GM19025 (cell line): ENCODE measurements around the gene ATP6V1C2.
A peak's percentile ranks its signal among the peaks of the same experiment; 100 is the strongest.
"Not testable (repeated sequence)": the region's sequence is repeated elsewhere in the genome, so short reads cannot be mapped to it uniquely, and the experiment has no call there.

ENCODE experiments used
- ATAC-seq: cut with Tn5 transposase; IDR thresholded peaks from one replicate; pipeline ENCODE4 v1.9.1; 2021; ENCODE audit warnings: mild to moderate bottlenecking, low read depth, moderate library complexity; ENCODE audit not compliant: unreplicated experiment

The ATP6V1C2 gene

DNA sequence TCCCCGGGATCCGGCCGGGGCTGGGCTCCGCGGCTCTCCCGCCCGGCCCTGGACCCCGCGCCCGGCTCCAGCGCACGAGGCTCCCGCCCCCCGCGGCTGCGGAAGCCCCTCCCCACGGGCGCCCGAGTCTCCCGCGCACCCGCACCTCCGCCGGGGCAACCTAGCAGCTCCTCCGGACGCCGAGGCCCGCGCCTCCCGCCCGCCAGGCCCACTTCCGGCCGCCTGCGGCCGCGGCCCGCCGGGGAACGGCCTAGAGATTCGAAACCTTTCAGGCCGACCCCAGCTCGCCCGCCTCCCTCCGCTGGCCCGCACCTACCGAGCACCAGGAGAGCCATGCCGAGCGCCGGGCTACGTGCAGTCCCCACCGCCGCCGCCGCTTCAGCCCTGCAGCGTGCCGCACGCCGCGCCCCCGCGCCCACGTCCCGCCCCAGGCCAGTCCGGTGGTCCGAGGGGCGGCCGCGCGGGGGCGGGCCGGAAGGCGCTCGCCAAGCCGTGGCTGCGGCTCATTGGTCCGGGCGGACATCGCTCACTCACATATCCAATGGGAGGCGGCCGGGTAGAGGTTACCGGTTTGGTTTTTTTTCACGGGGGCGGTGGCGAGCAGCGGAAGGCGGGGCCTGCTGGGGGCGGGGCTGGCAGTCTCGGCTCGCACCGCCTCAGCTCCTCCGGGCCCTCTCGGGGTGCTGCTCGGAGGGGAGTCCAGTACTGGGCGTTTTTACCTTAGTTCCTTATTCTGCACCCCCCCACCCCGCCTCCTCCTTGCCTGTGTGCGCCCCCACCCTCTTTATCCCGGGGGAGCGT is 91.1 kb downstream of the ATP6V1C2 start, which contains the start of gene PDIA6:
Gene PDIA6 (minus strand): TSS at position 424 of the 801 bp plus-strand sequence. CDS start 89 bp downstream, at position 335.
- ATAC-seq = peak; percentile 87

DNA sequence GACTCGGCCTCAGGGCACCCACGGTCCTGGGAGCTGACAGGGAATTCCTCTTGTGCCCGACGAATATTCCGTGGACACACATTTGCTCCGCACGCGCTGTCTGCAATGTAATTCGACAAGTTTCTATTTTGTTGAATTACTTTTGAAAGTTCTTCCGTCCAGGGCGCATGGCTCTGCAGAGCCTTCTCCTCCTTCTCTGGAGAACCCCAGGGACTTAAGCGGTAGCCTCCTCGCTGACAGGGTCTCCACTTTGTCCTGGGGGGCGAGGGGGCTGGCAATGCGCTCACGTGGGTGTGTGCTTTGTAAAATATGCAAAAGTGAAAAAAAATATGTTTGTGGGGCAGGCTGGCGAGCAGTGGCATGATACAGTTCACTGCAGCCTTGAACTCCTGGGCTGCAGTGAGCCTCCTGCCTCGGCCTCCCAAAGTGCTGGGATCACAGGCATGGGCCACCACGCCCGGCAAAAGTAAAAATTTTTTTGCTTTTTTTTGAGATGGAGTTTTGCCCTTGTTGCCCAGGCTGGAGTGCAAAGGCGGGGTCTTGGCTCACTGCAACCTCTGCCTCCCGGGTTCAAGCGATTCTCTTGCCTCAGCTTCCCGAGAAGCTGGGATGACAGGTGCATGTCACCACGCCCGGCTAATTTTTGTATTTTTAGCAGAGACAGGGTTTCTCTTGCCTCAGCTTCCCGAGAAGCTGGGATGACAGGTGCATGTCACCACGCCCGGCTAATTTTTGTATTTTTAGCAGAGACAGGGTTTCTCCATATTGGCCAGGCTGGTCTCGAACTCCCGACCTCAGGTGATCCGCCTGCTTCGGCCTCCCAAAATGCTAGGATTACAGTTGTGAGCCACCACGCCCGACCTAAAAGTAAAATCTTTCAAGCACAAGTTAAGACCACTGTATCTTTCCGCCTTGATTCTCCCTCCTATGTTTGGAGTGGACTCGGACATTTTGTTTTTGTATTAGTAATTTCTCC is 92.0 kb downstream of the ATP6V1C2 start:
- not testable (repeated sequence) for ATAC-seq

DNA sequence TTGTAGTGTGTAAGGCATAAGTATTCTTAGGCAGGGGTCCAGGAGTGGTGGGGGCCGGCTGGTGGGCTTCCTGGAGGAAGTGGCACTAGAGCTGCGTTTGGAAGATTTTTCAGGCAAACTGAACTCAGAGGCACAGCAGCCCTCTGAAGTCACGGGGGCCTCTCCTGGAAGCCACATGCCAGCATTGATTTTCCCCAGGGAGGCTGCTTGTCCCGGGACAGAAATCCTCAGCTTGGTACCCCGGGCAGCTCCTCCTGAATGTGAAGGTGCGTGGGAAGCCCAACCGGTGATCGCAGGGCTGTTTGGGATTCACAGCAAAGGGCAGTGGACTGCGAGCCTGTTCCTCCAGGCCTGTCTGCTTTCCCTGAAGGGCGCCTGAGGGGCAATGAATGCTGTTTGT is 92.7 kb downstream of the ATP6V1C2 start:
- no peak for ATAC-seq

DNA sequence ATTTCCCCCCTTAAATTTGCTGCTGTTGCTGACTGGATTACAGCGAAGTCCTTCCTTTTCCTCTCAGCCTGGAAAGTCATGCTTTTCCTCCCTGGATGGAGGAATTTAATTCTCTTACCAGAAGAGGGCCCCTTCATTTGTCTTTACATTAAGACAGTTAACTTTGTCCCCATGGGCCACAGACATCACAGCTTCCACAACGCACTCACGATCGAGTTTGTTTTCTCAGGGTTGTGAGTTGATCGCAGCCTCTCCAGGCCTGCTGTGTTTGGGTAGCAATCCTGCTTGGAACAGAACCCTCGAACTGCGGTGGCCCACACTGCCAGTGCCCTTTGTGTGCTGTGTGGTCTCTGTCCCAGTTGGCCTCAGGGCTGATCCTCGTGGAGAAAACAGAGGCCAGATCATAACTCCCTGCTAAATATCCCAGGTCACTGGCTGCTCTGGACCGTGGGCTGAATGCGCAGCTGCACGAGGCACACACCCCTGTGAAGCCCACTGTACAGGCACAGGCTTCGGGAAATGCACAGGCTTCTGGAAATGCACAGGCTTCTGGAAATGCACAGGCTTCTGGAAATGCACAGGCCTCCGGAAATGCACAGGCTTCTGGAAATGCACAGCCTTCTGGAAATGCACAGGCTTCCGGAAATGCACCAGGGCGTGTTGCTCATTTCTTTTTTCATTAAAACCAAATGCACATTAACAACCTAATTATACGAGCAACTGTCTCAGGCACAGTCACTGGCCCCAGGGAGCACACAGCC is 93.3 kb downstream of the ATP6V1C2 start:
- no peak for ATAC-seq

DNA sequence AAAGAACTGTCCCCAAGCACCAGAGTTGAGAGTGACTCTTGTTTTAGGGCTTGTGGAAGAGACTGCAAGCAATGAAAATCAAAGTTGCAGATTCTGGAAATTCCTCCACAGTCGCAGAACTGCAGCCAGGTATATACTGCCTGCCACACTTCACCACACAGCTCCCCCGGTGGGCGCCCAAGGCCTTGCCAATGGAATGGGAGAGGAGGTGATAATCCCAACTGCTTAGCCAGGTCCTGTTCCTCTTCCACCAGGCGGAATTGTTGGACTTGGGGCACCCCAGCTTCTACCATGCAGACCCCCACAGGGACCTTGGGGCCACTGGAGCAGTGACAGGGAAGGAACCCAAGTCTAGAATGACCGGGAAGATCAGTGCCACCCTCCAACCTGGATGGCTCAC is 96.0 kb downstream of the ATP6V1C2 start:
- no peak for ATAC-seq

DNA sequence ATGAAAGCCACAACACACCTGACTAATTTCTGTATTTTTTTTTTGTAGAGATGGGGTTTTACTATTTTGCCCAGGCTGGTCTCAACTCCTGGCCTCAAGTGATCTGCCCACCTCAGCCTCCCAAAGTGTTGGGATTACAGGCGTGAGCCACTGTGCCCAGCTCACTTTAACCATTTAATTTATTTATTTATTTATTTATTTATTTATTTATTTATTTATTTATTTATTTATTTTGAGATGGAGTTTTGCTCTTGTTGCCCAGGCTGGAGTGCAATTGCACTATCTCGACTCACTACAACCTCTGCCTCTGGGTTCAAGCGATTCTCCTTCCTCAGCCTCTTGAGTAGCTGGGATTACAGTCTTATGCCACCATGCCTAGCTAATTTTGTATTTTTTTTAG is 96.9 kb downstream of the ATP6V1C2 start:
- ATAC-seq = not testable (repeated sequence)

DNA sequence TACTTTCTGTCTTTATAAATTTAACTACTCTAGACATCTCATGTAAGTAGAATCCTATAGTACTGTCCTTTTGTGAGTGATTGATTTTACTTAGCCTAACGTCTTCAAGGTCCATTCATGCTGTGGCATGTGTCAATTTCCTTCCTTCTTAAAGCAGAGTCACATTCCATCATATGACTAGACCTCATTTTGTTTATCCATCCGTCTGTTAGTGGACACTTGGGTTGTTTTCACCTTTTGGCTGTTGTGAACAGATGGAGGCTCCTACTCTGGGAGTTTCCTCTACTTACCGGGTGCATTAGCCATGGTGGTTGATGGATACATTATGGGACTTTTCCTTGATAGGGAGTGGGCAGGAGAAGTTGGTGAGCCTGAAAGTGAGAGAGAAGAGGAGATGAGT is 97.6 kb downstream of the ATP6V1C2 start:
- no peak for ATAC-seq

DNA sequence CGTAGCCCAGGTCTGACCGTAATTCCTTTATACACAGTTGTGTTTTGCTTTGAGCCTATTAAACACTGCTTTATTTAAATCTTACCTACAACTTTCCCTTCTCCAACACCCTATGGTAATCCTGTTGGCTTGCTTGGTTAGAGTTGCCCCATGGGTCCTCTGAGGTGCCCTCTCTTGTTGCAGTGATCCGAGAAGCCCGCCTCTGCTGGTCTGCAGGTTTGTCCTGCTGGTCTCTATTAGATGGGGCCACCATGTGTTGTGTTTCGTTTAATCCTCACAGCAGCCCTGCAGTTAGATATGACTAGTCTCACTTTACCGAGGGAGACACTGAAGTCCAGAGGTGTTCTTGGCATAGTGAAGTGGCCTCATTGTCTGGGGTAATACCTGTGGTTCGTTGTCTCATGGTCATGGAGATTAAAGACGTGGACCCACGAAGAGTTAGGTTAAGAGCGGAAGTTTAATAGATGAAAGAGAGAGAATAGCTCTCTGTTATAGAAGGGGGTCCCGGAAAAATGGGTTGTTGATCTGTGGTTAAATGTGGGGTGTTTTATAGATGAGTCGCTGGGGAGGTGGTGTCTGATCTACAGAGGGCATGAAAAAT is 98.4 kb downstream of the ATP6V1C2 start:
- no peak for ATAC-seq

DNA sequence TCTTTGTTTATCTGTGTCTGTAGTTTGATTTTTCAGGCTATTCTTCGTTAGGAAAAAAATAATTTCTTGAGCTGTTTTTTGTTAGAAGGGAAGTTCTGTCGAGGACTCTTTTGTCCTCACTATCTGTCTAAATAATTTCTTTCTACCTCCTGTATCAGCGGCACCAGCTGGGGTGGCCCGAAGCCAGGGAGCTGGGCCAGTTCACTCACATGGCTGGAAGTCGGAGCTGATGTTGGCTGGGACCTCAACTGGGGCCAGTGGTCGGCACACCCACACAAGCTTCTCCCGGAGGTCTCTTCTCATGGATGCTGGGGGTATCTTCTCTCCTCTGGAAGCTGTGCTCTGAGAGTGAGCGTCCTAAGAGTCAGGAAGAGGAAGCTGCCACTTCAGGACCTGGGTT is 99.1 kb downstream of the ATP6V1C2 start:
- no peak for ATAC-seq

DNA sequence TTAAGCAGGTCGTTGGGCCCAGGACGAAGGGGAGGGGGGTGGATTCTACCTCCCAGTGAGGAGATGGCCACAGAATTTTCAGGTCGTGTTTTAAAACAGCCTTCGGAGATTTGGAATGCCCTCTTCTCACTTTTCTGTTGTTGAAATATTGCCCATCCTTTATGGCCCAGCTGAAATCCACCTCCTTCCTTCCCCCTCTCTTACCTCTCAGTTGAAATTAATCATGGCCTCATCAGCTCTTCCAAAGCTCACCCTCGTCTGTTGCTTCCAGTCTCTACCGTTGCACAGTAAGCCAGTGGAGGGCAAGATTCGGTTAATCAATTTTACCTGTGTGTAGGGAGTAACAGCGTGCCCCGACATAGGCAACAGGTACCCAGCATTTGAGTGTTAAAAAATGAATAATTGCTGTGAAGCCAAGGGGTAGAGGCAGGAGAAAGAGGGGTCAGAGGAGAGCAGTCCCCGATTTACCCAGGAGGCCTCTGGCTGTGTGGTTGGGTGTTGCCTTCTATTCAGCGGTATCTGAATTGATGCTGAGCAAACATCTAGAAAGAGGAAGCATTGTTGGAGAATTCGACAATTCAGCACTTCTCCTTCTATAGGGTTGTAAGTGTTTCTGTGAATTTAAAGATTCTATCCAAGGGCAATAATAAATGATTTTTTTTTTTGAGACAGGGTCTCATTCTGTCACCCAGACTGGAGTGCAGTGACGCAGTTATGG is 99.7 kb downstream of the ATP6V1C2 start:
- no peak for ATAC-seq

DNA sequence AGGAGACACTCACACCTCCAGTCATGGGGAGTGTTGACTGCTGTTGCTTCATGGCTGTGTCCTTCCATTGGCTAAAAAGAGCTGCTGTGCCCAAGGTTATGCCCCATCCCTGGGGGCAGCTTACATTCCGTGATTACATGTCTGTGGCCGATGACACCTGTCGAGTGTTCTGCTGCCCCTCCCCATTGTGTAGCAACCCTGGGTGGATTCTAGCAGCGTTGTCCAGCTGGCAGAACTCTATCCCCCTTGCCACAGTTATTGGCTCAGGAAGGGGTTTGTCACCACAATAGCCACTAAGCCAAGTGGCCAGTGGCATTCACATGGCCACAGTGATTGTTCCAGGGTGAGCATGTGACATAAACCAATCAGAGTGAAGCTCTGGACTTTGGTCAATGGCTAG is 102.8 kb downstream of the ATP6V1C2 start:
- ATAC-seq = no peak

DNA sequence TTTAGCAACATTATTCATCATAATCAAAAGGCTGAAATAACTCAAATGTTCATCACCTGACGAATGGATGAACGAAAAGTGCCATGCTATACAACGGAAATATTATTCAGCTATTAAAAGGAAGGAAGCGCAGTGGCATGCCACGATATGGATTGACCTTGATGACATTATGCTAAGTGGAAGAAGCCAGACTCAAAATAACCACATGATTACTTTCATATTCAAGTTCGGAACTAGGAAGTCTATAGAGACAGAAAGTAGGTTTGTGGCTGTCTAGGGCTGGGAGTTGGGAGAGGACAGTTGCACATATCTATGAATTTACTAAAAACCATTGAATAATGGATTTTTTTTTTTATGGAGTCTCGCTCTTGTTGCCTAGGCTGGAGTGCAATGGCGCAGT is 104.6 kb downstream of the ATP6V1C2 start:
- ATAC-seq = no peak

DNA sequence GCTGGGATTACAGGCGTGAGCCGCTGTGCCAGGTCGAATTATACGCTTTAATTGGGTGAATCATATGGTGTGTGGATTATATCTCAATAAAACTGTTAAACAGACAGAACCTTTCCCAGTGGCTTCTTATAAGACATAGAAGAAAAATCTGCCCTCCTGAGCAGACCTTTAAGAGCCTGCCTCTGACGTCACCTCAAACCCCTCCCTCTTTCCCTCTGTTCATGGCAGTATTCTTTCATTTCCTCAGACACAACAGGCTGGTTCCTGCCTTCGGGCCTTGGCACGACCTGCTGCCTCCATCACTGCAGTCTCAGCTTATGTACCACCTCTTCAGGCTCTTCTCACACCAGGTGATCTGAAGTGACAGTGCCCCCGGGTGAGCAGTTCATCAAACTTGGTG is 105.2 kb downstream of the ATP6V1C2 start:
- ATAC-seq = no peak

DNA sequence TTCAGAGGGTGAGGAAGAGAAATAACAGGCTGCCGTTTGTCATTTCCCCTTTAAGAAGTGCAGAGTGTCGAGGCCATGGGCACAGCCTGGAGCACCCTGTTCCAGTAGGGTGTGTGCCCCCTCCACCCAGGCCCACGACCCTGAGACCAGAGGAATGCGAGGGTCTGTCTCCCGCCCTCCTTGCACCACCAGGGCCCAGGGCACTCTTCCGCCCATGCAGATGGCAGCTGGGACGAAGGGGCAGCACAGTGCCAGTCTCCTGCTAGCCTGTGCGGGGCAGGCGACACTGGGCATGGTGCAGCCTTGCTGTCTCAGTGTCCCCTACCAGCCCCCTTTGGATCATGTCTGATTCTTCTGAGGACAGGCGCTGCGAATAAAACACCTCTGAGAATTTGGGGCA is 106.9 kb downstream of the ATP6V1C2 start:
- ATAC-seq = no peak

DNA sequence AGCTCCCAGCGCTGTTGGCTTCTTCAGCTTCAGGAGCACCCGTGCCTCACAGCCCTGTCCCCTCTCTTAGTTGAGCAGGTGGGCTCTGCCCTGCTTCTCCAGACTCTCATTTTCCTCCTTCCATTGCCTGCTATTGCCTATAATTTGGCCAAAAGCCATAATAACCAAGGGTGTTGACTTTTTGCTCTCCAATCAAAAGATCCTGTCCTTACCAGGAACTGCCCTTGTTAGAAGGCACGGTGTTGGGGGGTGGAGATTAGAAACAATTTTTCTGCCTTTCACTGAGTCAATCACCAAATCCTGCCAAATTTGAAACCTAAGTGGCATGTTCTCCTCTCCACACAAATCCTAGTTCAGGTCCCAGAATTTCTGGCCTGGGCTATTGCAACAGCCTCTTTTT is 107.9 kb downstream of the ATP6V1C2 start:
- no peak for ATAC-seq

DNA sequence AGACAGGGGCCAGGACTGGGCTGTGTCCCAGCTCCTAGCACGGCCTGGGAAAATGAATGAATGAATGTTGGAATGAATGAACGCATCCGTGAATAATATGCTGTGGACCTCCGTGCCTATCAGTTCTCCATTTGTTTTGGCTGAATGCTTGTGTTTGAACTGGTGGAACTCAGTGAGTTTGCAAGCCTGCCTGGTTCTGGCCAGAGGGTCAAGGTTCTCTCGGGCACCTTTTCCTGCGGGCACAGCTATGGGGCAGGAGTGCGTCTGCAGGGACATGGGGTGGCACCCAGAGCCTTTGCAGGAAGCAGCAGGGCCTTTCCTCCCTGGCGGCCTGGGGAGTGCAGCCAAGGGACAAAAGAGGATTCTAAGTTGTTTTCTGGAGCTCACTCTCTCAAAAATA is 108.8 kb downstream of the ATP6V1C2 start:
- ATAC-seq = no peak

DNA sequence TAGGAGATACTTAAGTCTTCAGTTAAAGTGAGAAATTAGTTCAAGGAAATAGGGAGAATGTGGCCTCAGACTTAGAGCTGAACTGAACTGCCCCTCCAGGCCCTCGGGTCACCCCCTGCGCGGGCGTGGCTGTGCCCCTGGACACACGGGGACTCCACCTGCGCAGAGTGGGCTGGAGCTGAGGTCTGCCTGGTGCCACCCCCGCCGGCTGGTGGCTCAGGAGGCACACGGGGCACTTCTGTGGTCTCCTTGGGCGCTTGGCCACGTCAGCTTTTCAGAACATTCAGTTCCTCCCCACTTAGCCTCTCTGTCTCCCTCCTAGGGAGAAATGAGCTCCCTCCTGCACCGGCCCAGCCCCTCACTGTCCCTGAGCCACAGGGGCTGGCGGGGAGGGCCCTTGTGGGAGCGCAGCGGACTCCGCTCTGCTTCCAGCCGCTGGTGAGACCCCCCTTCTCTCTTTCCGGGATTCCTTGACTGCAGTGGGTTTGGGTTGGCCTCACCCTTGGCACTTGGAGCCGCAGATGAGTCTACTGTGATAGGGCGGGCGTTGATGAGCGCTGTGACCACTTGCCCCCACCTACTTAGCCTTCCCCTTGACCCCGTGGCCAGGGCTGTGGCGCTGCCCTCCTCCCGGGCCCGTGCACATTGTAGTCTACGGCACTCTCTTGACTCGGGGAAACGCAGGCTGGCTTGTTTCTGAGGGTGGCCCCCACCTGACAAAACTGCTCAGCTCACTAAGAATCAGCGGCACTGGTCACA is 109.4 kb downstream of the ATP6V1C2 start:
- no peak for ATAC-seq

DNA sequence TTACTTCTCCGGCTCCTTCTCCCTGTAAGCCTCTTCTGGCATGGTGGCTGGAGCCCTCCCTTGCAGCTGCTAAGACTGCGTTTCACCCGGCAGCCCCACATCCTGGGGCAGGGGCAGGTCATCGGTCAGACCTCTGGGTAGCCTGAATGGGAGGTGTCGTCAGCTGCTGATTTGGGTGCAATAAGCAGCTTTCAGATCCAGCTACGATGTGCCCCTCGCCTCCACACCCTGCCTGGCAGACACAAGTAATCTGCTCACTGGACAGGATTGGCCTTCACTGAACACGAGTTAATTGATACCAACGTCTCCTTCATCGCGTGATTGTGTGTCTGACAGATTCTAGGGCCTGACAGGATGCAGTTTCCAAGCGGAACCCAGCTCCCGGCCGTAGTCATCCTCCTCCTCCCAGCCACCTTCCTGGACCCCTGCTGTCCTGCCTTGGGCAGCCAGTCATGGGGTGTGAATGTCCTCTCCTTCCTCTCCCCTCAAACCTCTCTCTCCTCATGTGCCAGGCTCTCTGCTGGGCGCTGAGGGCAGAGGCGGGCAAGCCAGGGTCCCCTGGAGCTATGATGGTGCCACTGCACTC is 110.1 kb downstream of the ATP6V1C2 start:
- ATAC-seq = no peak
